ENCODE measurements around the gene CUL3.

DNA sequence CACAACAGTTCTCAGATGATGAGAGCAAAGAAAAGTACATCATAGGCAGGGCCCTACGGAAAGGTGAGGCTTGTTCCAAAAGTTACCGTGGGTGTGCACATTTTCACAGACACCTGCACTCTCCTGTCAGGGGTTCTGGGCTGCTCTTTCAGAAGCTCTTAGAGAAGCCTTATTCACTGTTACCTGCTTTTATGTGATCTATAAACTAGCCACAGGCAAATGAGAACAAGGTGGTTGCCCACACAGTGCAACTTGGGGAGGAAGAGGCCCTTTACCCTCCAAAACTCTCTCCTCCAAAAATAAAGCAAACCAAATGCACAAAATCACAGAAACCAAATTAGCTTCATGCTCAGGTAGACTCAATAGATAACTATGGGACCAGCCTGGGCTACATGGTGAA is 11.1 kb upstream of the CUL3 start:
- TF ChIP-seq GABPA (IDR thresholded peaks at IDR 0.05; ENCODE audit: low read depth) (no peak), POLR2AphosphoS5 (IDR thresholded peaks at IDR 0.05; ENCODE audit: low read depth) (no peak)
- TF ChIP-seq, protein P1, sequence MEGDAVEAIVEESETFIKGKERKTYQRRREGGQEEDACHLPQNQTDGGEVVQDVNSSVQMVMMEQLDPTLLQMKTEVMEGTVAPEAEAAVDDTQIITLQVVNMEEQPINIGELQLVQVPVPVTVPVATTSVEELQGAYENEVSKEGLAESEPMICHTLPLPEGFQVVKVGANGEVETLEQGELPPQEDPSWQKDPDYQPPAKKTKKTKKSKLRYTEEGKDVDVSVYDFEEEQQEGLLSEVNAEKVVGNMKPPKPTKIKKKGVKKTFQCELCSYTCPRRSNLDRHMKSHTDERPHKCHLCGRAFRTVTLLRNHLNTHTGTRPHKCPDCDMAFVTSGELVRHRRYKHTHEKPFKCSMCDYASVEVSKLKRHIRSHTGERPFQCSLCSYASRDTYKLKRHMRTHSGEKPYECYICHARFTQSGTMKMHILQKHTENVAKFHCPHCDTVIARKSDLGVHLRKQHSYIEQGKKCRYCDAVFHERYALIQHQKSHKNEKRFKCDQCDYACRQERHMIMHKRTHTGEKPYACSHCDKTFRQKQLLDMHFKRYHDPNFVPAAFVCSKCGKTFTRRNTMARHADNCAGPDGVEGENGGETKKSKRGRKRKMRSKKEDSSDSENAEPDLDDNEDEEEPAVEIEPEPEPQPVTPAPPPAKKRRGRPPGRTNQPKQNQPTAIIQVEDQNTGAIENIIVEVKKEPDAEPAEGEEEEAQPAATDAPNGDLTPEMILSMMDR (IDR thresholded peaks at IDR 0.05; ENCODE audit: insufficient read depth, low read length) = no peak
